Ishikawa (cell line): ENCODE measurements around the gene PIP.

Experiments used
- CEBPB ChIP-seq: IDR thresholded peaks from 2 replicates; pipeline ENCODE4 v1.6.1; 2012
- EP300 ChIP-seq: IDR thresholded peaks from 2 replicates; pipeline ENCODE4 v1.6.1; 2012; ENCODE audit warnings: borderline replicate concordance
- RAD21 ChIP-seq: IDR thresholded peaks from 2 replicates; pipeline ENCODE4 v1.6.1; 2012; ENCODE audit warnings: low read depth
- TAF1 ChIP-seq: IDR thresholded peaks from 2 replicates; pipeline ENCODE4 v1.6.1; 2012; ENCODE audit warnings: low read depth, mild to moderate bottlenecking
- TCF12 ChIP-seq: IDR thresholded peaks from 2 replicates; pipeline ENCODE4 v1.6.1; 2012; ENCODE audit warnings: low read depth
- USF1 ChIP-seq: IDR thresholded peaks from 2 replicates; pipeline ENCODE4 v1.6.1; 2012
- YY1 ChIP-seq: IDR thresholded peaks from 2 replicates; pipeline ENCODE4 v1.6.1; 2012; ENCODE audit warnings: low read depth
- ZBTB7A ChIP-seq: IDR thresholded peaks from 2 replicates; pipeline ENCODE4 v1.6.1; 2012; ENCODE audit warnings: low read depth
- TF ChIP-seq, protein P1 (sequence below): IDR thresholded peaks from 2 replicates; pipeline ENCODE4 v1.6.1; 2012

DNA sequence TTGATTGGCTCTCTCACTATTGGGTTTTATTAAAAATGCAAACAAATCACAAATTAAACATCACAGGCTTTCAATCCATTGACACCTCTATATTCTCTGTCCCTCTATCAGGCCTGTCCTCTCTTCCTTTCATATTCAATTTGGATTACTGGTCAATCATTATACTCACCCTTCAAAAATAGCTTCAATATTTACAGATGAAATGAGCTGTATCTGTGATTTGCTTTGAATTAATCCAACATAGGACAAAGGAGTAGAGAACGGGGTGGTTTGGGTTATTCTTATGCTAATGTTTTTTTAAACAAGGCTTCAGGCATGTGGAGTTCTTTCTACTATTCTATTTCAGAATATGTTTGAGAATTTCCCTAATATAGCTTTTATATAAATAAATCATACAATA is 53.7 kb downstream of the PIP start:
- no peak for TF ChIP-seq TAF1
- TF ChIP-seq EP300: no peak
- TF ChIP-seq, protein P1, sequence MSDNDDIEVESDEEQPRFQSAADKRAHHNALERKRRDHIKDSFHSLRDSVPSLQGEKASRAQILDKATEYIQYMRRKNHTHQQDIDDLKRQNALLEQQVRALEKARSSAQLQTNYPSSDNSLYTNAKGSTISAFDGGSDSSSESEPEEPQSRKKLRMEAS: no peak
- TF ChIP-seq RAD21: no peak
- no peak for TF ChIP-seq USF1
- TF ChIP-seq CEBPB: no peak
- no peak for TF ChIP-seq TCF12
- TF ChIP-seq ZBTB7A: no peak
- TF ChIP-seq YY1: no peak
